UCSD-AML1 (cell line): ENCODE measurements around the gene PLEKHG2.

Source experiments
- DNase-seq: peaks from one replicate; lab custom pipeline; 2025; ENCODE audit not compliant: unreplicated experiment; lab: John Stamatoyannopoulos, UW

The PLEKHG2 gene

DNA sequence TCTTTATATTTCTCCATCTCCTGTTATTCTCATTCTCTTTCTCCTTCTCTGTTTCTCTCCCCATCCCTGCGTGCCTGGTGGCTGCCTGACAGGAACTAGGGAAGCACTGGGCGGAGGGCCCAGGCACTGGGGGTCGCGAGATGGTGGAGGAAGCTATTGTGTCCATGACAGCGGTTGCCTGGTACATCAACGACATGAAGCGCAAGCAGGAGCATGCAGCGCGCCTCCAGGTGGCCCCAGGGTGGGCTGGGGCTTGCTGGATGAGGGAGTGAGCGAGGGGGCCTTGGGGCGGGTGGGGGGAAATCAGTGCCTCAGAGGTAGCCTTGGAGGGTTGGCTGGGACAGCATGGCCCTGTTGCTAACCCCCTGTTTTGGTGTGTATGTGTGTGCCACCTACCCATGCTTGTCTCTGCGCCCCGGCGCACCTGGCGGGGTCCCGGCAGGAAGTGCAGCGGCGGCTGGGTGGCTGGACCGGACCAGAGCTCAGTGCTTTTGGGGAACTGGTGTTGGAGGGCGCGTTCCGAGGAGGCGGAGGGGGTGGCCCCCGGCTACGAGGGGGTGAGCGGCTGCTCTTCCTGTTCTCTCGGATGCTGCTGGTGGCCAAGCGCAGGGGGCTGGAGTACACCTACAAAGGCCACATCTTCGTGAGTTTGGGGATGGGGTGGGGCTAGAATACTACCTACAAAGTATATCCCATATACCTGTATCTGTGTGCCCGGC lies 5.2 kb downstream of the PLEKHG2 start:
- no peak for DNase-seq

DNA sequence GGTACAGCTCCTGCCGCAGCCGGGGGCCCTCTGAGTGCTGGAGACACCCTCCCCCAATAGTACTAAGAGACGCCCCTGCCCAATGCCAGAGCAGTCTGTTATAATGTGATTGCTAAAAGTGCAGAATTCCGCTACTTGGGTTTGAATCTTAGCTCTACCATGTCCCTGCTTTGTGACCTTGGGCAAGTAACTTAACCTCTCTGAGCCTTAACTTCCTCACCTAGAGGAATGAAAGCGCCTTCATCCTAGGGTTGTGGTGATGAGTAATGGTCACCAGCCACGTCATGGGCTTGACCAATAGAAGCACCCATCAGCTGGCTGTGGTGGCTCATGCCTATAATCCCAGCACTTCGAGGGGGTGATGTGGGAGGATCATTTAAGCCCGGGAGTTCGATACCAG lies 6.5 kb downstream of the PLEKHG2 start:
- no peak for DNase-seq

DNA sequence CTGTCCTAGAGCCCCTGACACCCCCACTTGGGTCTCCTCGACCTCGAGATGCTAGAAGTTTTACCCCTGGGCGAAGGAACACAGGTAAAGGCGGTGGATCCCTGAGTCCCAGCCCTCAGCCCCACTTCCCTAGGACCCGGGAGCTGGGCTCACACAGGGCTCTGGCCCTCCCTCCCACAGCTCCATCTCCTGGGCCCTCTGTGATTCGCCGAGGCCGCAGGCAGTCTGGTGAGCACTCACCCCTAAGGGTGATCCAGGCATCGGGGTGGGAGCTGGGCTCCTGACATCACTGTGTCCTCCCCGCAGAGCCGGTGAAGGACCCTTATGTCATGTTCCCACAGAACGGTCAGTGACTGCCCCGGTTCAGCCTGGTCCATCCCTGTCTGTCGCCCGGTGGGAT lies 8.3 kb downstream of the PLEKHG2 start:
- no peak for DNase-seq

DNA sequence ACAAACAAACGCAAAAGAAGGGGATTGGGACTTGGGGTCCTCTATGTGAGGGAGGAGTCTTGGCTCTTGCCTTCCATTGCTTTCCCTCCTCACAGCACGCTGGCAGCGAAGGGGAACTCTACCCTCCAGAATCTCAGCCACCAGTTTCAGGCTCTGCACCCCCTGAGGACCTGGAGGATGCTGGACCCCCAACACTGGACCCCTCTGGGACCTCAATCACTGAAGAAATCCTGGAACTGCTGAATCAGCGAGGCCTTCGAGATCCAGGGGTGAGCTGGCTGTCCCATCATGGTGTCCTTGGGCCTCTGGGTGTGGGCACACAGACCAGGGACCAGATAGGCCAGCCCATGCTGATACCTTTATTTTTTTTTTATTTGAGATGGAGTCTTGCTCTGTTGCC lies 9.6 kb downstream of the PLEKHG2 start:
- no peak for DNase-seq

DNA sequence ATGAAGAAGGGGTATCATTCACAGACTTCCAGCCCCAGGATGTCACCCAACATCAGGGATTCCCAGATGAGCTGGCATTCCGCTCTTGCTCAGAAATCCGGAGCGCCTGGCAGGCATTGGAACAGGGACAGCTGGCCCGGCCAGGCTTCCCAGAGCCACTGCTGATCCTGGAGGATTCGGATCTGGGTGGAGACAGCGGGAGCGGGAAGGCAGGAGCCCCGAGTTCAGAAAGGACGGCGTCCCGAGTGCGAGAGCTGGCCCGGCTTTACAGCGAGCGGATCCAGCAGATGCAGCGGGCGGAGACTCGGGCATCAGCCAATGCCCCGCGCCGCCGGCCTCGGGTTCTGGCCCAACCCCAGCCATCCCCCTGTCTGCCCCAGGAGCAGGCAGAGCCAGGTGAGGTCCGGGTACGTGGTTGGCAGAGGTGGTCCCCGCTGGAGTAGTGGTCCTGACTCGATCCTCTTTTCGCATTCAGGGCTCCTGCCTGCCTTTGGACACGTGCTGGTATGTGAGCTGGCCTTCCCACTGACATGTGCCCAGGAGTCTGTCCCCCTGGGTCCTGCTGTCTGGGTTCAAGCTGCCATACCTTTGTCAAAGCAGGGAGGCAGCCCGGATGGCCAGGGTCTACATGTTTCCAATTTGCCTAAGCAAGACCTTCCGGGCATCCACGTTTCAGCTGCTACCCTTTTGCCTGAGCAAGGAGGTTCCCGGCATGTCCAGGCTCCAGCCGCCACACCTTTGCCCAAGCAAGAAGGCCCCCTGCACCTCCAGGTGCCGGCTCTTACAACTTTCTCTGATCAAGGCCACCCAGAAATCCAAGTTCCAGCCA lies 11.0 kb downstream of the PLEKHG2 start:
- no peak for DNase-seq

DNA sequence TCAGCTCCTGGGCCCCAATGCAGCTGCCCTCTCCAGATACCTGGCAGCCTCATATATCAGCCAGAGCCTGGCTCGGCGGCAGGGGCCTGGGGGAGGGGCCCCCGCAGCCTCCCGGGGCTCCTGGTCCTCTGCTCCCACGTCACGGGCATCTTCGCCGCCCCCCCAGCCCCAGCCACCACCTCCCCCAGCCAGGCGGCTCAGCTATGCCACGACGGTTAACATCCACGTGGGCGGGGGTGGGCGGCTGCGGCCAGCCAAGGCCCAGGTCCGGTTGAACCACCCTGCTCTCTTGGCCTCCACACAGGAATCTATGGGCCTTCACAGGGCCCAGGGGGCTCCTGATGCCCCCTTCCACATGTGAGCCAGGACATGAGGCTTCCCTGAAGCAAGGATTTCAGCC lies 12.5 kb downstream of the PLEKHG2 start:
- no peak for DNase-seq

DNA sequence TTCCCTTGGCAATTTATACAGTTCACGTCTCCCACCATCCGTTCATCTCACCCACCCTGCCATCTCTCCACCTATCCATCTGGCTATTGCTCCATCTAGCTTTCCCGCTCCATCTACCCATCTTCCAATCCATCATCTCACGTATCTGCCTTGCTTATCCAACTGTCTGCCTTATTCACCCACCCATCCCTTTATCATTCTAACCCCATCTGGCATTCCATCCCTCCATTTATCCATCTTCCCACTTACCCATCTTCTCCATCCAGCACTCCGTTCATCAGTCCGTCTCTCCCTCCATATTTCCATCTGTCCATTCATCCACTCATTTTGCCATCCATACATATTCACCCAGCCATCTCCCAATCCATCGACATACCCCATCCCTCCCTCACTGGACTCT lies 13.3 kb downstream of the PLEKHG2 start:
- no peak for DNase-seq

DNA sequence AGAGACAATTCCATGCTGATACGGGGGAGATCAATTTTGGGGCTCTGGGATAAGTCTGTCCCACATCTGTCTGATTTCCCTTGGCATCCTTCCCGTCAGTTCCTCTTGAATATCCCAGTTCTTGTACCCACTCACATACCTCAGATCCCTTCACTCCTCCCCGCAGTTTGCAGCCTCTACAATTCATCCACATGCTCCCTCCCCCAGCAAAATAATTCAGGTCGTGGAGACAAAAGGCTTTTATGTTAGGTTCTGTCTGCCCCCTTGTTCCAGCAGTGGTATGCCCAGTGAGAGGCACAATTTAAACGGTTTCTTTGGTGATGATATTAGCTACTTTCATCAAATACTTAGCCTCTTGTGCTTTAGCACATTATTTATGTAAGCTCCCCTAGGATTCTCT lies 13.7 kb downstream of the PLEKHG2 start:
- DNase-seq: no peak

DNA sequence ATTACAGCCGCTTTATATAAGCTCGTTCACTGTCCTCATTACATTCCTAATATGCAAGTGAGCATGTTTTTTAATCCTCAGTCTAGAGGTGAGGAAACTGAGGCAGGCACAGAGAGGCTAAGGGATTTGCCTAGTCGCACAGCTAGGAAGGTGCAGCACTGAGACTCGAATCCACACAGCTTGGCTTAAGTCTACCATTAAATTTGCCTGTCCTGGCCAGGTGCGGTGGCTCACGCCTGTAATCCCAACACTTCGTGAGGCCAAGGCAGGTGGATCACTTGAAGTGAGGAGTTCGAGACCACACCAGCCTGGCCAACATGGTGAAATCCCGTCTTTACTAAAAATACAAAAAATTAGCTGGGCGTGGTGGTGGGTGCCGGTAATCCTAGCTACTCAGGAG lies 15.2 kb downstream of the PLEKHG2 start:
- DNase-seq: no peak

DNA sequence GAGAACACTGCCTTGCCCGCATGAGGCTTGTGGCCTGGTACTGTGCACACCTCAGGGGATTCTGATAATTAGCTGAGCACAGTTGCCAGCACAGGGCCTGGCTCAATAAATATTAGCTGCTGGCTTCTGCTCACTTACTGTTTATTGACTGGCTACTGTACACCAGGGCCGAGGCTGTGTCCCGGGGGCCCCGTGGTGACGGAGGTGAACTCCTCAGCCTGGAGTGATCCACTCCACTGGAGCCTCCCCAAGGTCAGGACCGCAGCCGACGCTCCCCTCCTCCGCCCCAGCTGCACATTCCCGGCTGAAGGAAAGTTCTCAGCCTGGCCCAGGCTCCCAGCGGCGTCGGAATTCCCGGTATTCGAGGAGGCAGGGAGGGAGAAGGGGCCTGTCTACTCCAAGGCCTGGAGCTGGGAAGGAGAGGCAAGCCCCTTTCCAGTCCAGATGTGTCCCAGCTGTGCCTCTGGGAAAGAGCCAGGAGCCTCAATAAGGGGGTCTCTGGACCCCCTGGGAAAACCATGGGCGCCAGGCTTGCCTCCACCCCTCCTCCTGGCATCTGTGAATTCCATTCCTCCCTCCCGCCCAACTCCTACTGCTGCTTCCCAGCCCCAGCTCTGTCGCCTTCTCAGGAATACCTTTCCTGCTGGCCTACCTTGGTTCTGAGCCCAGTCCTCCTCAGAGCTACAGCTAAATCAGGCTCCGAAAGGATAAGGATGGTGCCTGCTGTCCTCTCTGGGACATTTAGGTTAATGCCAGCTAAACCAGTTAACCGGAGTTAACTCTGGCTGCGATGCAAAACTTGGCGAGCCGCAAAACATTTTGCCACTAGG lies 16.0 kb downstream of the PLEKHG2 start:
- DNase-seq: no peak

DNA sequence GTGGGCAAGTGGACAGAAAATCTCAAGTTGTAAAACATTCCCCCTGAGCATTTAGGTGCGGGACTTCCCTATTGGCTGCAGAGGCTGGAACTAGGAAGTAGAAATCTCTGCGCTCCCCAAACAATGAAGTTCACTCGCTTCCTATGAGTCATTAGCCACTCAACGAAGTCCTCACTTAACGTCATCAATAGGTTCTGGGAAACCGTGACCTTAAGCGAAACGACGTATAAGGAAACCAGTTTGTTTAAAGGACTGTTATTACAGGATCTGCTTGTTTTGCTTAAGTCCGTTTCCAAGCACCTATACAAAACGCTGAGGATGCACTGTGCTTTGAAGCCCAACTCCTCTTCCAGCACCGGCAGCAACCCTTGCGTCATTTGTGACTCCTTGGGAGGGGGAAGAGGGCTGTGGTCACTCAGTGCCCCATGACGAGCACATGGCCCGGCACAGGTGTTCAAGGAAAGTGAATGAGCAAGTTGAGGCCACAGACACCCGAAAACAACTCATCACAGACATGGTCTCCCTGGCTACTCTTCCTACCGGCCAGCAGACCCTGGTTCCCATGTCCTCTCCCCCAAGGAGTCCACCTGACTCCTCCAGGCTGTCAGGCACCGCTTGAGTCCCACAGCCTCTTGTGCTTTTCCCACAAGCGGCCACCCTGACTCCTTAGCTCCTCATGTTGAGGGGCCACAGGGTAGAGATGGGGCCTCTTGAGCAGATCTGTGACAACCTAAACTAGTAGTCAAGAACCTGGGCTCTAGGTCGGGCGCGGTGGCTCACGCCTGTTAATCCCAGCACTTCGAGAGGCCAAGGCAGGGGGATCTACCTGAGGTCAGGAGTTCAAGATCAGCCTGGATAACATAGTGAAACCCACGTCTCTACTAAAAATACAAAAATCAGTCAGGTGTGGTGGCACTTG lies 18.5 kb downstream of the PLEKHG2 start:
- DNase-seq: peak; percentile 45

DNA sequence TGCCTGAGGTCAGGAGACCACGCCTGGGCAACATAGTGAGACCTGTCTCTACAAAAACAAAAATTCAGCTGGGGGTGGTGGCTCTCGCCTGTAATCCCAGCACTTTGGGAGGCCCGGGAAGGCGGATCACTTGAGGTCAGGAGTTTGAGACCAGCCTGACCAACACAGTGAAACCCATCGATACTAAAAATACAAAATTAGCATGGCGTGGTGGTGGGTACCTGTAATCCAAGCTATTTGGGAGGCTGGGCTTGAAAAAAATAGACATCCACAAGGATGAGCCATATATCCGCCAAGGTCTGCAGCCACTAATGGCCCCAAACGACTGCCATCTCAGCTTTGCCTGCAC lies 20.2 kb downstream of the PLEKHG2 start:
- DNase-seq: no peak

DNA sequence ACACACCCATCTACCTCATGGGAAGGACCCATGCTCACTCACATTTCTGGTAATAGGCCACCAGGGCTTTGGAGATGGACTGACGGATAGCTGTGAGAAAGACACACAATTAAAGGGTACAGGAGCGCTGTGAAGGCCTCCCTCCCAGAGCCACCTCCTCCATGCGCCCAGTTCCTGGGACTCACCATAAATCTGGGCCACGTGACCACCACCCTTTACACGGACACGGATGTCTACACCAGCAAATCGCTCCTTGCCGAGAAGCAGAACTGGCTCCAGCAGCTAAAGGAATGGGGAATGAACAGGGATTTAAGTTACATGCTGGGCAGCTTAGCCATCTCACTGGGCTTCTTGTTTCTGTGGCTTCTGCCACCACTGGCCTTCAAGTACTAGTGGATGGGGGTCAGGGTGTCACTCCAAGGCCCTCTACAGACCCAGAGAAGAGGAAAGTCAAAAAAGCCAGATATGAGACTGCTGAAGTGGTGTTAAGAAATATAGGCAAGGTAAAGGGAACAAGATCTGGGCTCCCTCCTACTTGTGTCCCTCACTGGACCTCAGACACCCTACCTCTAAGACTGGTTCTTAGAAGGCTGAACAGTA lies 21.1 kb downstream of the PLEKHG2 start:
- no peak for DNase-seq

DNA sequence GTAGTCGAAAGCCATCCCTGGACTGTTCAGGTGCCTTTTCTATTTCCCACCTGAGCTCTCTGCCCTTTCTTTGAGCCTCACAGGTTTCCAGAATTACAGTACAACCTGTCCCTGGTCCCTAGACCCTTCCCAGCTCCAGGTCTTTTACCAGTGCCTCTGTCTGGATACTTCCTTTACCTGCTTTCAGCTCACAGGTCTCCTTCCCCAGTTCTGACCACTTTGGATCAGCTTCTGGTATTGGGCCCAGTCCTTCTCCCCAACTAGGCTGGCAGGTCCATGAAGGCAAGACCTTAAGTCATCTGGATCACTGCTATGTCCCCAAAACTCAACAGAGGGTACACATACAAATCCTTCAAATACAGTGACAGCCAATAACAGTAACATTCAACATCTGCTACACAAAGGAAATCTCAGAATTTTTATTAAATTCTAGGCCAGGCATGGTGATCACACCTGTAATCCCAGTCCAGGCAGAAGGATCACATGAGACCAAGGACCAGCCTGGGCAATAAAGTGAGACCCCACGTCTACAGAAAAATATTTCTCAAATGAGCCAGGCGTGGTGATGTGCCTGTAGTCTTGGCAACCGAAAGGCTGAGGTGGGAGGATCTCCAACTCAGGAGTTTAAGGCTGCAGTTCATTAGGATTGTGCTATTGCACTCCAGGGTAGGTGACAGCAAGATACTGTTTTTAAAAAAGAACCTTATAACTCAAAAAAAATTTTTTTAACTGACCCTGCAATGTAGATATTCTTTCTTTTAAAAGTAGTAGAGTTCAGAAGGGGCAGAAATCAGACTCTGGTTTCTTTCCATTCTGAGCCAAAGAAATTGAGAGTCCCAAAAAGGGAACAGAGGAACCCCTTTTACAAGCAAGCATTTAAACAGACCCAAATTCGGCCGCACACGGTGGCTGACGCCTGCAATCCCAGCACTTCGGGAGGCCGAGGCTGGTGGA lies 21.9 kb downstream of the PLEKHG2 start:
- DNase-seq: no peak

DNA sequence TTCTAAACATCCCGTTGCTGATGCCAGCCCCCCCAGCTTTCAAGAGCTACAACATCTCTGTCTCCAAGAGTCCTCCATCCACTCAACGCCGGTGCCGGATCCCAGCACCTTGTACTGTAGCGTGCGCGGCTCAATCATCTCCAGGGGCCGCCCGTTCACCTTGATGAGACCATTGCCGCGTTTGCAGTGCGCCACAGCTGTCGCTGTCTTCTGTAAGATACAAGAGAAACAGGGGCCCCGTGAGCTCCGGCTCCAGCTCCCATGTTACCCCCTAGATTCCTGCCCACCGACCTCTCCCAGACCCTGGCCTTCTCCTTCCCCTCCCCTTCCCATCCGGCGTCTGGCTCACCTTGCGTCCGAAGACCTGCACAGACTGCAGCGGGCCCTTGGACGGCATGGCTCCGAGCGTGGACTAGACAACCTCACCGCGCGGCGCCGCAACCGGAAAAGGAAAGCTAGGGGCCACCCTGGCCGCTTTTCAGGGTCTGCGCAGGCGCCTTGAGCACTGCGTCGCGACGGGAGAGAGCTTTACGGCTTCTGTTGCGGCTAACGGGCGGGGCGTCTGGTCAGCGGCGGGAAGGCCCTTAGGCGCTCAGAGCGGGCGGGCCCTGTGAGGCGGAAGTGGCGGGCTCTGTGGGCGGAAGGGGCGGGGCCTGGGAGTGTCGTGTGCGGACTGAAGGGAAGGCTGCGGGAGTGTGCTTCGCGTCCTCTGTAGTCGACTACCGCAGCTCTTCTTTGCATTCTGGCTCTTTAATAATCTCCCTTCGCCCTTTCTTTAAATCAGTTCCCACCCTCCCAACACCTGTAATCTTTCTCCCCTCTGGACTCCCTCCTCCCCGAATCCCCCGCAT lies 23.3 kb downstream of the PLEKHG2 start, which contains the start of gene RPS16:
RPS16 (minus strand) TSS at position 451 of the 851 bp plus-strand sequence; CDS start at position 397, 54 bp downstream.
- DNase-seq: peak; percentile 100

DNA sequence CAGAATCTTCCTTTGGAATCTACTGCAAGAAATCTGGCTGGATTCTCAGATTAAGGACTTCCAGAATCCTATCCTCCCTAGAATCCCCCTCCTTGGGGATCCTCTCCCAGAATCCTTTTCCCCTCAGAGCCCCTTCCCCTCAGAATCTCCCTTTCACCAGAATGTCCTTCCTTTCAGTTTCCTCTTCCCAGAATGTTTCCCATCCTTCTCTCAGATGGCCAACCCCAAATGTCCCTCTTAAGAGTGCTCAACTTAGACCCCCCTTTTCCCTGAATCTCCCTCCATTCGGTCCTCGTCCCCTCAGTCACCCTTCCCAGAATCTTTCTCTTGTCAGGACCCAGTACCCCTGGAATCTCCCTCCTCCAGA lies 23.9 kb downstream of the PLEKHG2 start:
- DNase-seq: no peak

DNA sequence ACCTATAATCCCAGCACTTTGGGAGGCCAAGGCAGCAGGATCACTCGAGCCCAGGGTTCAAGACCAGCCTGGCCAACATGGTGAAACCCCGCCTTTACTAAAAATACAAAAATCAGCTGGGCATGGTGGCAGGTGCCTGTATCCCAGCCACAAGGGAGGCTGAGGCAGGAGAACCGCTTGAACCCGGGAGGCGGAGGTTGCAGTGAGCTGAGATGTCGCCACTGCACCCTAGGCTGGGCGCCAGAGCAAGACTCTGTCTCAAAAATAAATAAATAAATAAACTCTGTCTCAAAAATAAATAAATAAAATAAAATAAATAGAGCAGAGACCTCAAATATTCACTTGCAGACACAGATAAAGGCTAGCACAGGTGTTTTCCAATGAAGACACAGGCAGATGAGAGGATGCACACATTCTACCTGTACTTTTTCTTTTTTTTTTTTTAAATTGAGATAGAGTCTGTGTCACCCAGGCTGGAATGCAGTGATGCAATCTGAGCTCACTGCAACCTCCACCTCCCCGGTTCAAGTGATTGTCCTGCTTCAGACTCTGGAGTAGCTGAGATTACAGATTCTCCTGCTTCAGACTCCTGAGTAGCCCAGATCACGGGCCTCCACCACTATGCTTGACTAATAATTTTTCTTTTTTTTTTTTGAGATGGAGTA lies 25.9 kb downstream of the PLEKHG2 start:
- DNase-seq: no peak
